ENCODE data around the gene FAM184A. TPM values are rescaled to one million over a fixed set of nuclear protein-coding genes. Genes with fewer than 3 reads are reported as not detected.

Gene FAM184A
- total and polyA plus RNA-seq, 2 donors (not counting 3 experiments of a cell fraction or from before 2014, with no cell fraction given): 0.04 to 0.84 TPM

DNA sequence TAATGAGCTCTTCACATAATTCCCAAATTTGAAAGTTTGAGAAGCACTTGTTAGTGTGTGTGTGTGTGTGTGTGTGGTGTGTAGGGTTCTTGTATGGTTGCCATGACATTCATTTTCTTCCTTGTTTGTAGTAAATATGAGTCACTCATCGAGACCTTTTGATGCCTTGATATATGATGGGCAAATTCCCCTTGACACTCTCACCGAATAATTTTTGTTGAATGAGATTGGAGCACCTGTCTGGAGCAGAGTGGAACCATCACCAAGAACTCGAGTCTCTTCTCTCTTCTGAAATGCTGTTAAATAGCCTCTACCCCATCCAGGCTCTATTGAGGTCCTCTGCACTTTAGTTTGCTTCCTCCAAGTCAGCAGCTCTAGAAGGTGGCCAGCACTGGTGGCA, 29.6 kb upstream of the FAM184A start:
- H4K20me1 ChIP-seq (replicated peaks; ENCODE audit: control insufficient read depth, extremely low read depth, insufficient read depth, low read length): no peaks in the 10 kb centered on the region
- DNase-seq (ENCODE audit: low read depth, low spot score): no peak
- no peak for TF ChIP-seq EZH2 (IDR thresholded peaks at IDR 0.05; ENCODE audit: borderline replicate concordance, low read depth, low read length, severe bottlenecking)
- TF ChIP-seq GATA2 (IDR thresholded peaks at IDR 0.05; ENCODE audit: insufficient read depth, insufficient read length, low read depth, low read length): no peak
- no peak for TF ChIP-seq FOS (IDR thresholded peaks at IDR 0.05; ENCODE audit: borderline replicate concordance, insufficient read depth, low read length)
- no peak for TF ChIP-seq POLR2A (IDR thresholded peaks at IDR 0.05; ENCODE audit: low read depth, low read length)
- no peak for TF ChIP-seq JUN (IDR thresholded peaks at IDR 0.05; ENCODE audit: borderline replicate concordance, insufficient read depth, insufficient read length, low read depth)
- no peak for TF ChIP-seq MYC (IDR thresholded peaks at IDR 0.05; ENCODE audit: low read depth, low read length)
- TF ChIP-seq, protein P1, sequence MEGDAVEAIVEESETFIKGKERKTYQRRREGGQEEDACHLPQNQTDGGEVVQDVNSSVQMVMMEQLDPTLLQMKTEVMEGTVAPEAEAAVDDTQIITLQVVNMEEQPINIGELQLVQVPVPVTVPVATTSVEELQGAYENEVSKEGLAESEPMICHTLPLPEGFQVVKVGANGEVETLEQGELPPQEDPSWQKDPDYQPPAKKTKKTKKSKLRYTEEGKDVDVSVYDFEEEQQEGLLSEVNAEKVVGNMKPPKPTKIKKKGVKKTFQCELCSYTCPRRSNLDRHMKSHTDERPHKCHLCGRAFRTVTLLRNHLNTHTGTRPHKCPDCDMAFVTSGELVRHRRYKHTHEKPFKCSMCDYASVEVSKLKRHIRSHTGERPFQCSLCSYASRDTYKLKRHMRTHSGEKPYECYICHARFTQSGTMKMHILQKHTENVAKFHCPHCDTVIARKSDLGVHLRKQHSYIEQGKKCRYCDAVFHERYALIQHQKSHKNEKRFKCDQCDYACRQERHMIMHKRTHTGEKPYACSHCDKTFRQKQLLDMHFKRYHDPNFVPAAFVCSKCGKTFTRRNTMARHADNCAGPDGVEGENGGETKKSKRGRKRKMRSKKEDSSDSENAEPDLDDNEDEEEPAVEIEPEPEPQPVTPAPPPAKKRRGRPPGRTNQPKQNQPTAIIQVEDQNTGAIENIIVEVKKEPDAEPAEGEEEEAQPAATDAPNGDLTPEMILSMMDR (IDR thresholded peaks at IDR 0.05; ENCODE audit: extremely low read depth in 1 of 2, insufficient read depth in 1 of 2, low read depth in 1 of 2, low read length in 2 of 2): no peak
- BruUV-seq (replicated peaks): no TSS peak
- H3K36me3 ChIP-seq (ENCODE audit: control insufficient read depth in 2 of 2, extremely low read depth in 1 of 2, insufficient read depth in 2 of 2, low read length in 2 of 2): no peaks in the 10 kb centered on the region
- no peaks in the 10 kb centered on the region for H3K9me1 ChIP-seq (replicated peaks; ENCODE audit: control insufficient read depth, extremely low read depth, insufficient read depth, low read length)
- H3K4me2 ChIP-seq (ENCODE audit: insufficient read depth, low read length): no peak overlapping the region
- H3K9ac ChIP-seq (replicated peaks; ENCODE audit: extremely low read depth, insufficient read depth, low read length): no peak overlapping the region
- no peak overlapping the region for H3K4me3 ChIP-seq (replicated peaks in 1 of 3; ENCODE audit: insufficient read depth in 1 of 3, low read depth in 1 of 3, low read length in 3 of 3)
- no peak overlapping the region for H3K27ac ChIP-seq (ENCODE audit: insufficient read depth, low read depth, low read length)
- H3K9me3 ChIP-seq (replicated peaks; ENCODE audit: control insufficient read depth, insufficient read depth, low read length): no peaks in the 10 kb centered on the region
- ChIA-PET POLR2A (no interaction called here), CTCF (interaction anchor here (7.8 kb wide), 1 partner anchor 140 kb away, joined by 410 read pairs; no protein-coding TSS in a partner anchor)
- H3K27me3 ChIP-seq (ENCODE audit: control insufficient read depth in 2 of 2, insufficient read depth in 2 of 2, low read length in 2 of 2): no peaks in the 10 kb centered on the region
- H2AFZ ChIP-seq (ENCODE audit: low read depth, low read length): no peak overlapping the region
- no peak for FAIRE-seq
- dilution Hi-C loops (cut with MboI; ENCODE audit: extremely low pct_ligation_motif_present, low sequenced_read_pairs): no loop called here
- peaks cover 6% of the 10 kb centered on the region for H3K4me1 ChIP-seq (ENCODE audit: control insufficient read depth, extremely low read depth, insufficient read depth, low read length)
- intact Hi-C loops (cut with micrococcal nuclease): no loop called here
- no peaks in the 10 kb centered on the region for H3K79me2 ChIP-seq (ENCODE audit: control insufficient read depth, insufficient read depth, low read length)

All from endothelial cell of umbilical vein (primary cell).